ENCODE measurements around the gene COMT.

Gene COMT

GRCh38 chr22:19986410-19987341, 45.1 kb downstream of the COMT start:
- peak; percentile 70 for DNase-seq (ENCODE audit: low read depth, low spot score)
- peak overlapping the region; percentile 57 for H3K4me3 ChIP-seq (ENCODE audit: low read depth, low read length)
- in situ Hi-C loops (cut with HindIII; ENCODE audit: low sequenced_read_pairs) = no loop called here
- no peak for TF ChIP-seq CTCF (IDR thresholded peaks at IDR 0.05; ENCODE audit: low read depth, low read length)

GRCh38 chr22:19987394-19988306, 46.1 kb downstream of the COMT start:
- H3K4me3 ChIP-seq (ENCODE audit: low read depth, low read length) = no peak overlapping the region
- DNase-seq (ENCODE audit: low read depth, low spot score) = no peak
- no peak for TF ChIP-seq CTCF (IDR thresholded peaks at IDR 0.05; ENCODE audit: low read depth, low read length)
- in situ Hi-C loops (cut with HindIII; ENCODE audit: low sequenced_read_pairs) = no loop called here

- no peak for TF ChIP-seq CTCF (IDR thresholded peaks at IDR 0.05; ENCODE audit: low read depth, low read length)
- H3K4me3 ChIP-seq (ENCODE audit: low read depth, low read length) = no peak overlapping the region
- in situ Hi-C loops (cut with HindIII; ENCODE audit: low sequenced_read_pairs) = no loop called here
- no peak for DNase-seq (ENCODE audit: low read depth, low spot score)
Observed at GRCh38 chr22:19988331-19988808, 46.8 kb downstream of the COMT start.

- TF ChIP-seq CTCF (IDR thresholded peaks at IDR 0.05; ENCODE audit: low read depth, low read length) = no peak
- in situ Hi-C loops (cut with HindIII; ENCODE audit: low sequenced_read_pairs) = no loop called here
Observed at GRCh38 chr22:19988965-19989724, 47.6 kb downstream of the COMT start.

GRCh38 chr22:19989725-19990067, 48.1 kb downstream of the COMT start:
- no peak overlapping the region for H3K4me3 ChIP-seq (ENCODE audit: low read depth, low read length)
- DNase-seq (ENCODE audit: low read depth, low spot score) = no peak
- no peak for TF ChIP-seq CTCF (IDR thresholded peaks at IDR 0.05; ENCODE audit: low read depth, low read length)
- in situ Hi-C loops (cut with HindIII; ENCODE audit: low sequenced_read_pairs) = no loop called here

More at GRCh38 chr22:19988965-19989724, 47.6 kb downstream of the COMT start:
- H3K4me3 ChIP-seq (ENCODE audit: low read depth, low read length) = no peak overlapping the region
- no peak for DNase-seq (ENCODE audit: low read depth, low spot score)

GRCh38 chr22:19990188-19990587, 48.6 kb downstream of the COMT start:
- TF ChIP-seq CTCF (IDR thresholded peaks at IDR 0.05; ENCODE audit: low read depth, low read length) = no peak
- in situ Hi-C loops (cut with HindIII; ENCODE audit: low sequenced_read_pairs) = no loop called here
- H3K4me3 ChIP-seq (ENCODE audit: low read depth, low read length) = no peak overlapping the region
- no peak for DNase-seq (ENCODE audit: low read depth, low spot score)

Data from astrocyte of the spinal cord (primary cell).